Stimulated activated CD8-positive, alpha-beta memory T cell treated with anti-CD3 and anti-CD28 coated beads, Interleukin-12 subunit alpha, Interleukin-12 subunit beta, amount 100 ng/mL, for 1 hour (primary cell): ENCODE results near the gene PAPPA2.

Experiments used
- DNase-seq: peaks from one replicate; pipeline ENCODE4 v3.0.0-alpha.2; 2020; ENCODE audit warnings: low read depth

The PAPPA2 gene

DNA sequence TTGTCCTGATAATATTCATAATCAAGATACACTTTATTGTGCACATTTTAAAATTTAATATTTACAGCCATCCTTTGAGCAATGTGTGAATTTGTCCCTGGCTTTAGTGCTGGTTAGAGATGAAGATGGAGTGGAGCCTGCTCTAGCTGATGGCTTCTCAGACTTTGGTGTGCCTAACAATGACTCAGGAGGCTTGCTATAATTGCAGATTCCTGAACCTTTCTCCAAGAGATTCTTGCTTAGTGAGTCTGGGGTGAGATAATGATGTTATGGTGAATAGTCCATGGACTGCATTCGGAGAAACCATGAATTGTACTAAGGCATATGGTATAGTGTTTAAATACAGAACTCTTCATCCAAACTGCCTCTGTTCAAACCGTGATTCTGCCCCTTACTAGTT, 307.1 kb downstream of the PAPPA2 start:
- DNase-seq = no peak

DNA sequence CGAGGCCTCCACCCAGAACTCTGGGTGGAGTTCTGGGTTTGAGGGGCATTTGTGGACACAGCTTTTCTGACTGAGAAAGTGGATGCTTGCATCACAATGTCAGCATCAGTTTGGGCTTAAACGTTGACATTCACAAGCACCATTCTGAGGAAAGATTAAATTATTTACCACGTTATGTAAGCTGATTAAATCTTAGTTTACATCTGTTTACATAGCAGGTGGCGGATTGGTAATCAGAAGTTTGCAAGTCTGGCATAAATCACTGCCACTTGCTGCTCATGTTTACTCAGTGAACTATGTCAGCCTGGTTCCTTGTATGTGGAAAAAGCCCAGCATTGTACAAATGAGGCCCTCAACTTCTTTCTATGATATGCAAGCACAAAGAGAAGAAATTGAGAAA, 310.1 kb downstream of the PAPPA2 start:
- DNase-seq = no peak

DNA sequence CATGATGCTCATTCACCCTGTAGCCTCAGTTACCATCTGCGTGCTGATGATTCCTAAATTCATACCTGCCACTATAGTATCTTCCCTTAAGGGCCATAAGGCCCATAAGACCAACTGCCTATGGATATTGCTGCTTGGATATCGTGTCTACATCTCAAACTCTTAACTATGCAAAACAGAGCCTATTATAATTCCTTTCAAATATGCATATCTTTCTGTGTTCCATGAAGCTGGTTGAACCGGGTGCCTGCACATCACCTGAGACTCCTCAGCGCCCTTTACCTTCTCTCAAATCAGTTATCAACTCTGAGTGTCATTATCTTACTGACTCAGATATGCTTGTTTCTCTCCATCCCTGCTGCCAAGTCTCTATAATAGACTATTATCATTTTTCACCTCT, 311.2 kb downstream of the PAPPA2 start:
- no peak for DNase-seq

DNA sequence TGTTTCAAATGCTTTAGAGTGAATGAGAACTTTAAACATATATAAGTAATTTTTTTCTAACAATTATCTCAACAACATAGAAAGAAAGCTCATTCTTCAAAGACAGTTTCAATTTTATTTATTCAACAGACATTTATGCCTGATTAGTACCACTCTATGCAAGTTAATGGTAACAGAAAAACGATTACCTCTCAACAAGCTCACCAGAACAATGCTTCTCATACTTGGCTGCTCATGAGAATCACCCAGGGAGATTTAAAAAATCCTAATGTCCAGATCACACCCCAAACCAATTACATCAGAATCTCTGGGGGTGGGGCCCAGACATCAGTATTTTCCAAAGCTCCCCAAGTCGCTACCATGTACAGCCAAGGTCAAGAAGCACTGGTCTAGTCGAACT, 312.4 kb downstream of the PAPPA2 start:
- DNase-seq = no peak

DNA sequence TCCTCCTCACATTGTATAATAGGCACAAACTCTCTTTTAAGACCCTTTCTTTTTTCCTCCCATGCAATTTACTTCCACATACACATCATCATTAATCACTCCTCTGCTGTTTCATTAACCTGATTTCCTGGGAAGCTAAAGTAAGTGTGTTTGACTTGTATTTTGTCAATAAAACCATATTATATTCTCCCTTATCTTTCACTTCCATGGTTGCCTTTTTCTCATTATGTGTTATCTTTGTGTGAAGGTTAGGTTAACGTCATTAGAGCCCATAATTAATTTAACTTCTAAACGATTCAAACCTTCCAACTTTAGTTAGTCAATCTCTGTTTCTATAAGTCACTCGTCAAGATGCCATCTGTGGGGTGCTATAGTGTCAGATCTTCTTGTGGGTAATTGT, 313.0 kb downstream of the PAPPA2 start:
- DNase-seq = no peak

DNA sequence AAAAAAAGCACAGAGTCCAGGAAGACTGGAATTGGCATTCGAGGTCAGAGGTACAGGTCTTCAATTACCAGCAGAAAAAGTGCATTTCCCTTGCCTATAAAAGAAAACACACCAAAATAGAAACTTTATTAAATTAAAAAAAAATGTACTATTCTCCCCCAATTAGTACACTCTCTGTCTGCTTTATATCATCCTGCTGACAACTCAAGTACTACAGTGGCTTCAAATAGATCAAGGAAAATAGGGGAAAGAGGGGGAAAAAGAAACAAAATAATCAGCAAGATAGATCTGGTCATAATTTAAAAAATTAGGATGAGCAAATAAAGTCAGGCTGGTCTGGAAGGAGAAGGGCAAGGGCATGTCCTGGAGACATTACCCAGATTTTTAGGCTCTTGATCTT, 315.1 kb downstream of the PAPPA2 start:
- no peak for DNase-seq

DNA sequence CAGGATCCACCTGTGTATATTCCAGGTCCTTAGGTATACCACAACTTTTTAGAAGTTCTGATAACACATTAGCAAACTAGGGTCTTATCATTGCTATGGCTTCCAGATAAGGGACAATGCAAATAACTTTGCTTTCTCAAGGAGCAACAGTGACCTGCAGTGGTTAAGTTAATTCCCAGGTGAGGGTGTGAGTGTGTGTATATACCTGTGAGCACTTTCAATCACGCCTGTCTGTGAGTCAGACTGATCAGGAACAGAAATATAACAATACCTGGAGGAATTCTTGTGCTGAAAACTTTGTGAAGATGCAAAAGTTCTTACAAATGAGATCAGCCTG, 317.0 kb downstream of the PAPPA2 start:
- DNase-seq = no peak

DNA sequence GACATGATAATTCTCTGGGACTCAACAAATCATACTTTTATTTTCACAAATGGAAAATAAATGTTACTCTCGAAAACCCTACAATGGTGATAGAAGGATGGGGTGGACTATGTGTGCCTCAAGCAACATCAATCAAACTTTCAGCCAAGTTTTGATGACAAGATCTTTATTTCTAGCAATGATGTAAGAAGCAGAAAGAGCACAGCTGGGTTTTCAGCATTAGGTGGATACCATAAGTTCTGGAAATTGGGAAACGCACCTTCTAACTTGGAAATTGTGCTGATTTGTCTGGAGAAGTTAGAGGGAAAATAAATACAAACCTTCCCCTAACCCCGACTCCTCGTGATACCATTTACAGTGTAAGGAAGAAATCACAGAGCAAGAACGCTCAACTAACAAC, 320.3 kb downstream of the PAPPA2 start:
- DNase-seq = no peak

DNA sequence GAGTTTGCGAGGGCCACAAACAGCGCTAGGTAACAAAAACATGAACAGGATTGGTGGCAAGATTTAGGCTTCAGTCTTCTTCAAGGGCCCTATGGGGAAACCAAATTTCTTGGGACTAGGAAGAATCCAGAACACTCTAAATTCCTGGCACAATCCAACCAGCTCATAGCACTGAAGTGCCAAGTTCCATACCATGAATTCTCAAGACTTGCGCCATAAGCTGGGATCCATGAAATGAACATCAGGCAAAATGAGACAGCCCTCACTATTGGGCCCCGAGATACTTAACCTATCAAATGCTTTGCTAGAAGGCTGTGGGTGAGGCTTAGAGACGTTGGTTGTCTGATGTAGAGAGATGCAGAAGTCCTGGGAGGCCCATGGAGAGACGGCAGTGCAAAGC, 322.1 kb downstream of the PAPPA2 start:
- no peak for DNase-seq

DNA sequence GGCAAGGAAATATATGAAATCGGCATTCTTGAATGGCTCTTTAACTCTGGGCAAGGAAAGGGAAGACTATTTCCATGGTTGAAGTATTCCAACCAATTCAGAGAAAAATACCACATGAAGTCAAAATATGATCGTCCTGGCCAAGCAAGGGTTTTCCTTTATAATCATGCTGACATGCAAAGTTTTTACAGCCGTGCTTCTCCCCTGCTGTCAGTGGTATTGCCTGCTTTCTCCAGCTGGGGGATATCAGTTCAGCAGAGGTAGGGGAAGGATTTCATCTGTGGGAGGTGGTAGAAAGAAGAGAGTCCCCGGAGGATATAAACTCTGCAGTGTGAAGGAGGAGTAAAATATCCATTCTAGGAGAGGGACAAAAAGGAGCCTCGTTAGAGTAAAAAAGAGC, 322.8 kb downstream of the PAPPA2 start:
- no peak for DNase-seq

DNA sequence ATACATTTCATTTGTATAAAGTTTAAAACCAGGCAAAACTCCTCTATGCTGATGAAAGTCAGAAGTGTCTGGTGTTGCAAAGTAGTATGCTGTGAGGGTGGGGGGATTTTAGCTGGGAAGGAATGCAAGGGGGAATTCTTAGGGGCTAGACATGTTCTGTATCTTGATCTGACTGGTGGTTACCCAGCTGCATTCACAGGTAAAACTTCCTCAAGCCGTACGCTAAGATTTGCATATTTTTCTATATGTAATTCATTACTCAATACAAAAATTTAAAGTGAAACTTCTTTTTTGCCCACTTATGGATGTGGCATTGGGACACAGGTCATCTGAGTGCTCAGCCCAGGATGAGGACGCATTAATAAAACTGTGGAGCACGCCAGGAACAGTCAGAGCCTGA, 323.3 kb downstream of the PAPPA2 start:
- DNase-seq = no peak

DNA sequence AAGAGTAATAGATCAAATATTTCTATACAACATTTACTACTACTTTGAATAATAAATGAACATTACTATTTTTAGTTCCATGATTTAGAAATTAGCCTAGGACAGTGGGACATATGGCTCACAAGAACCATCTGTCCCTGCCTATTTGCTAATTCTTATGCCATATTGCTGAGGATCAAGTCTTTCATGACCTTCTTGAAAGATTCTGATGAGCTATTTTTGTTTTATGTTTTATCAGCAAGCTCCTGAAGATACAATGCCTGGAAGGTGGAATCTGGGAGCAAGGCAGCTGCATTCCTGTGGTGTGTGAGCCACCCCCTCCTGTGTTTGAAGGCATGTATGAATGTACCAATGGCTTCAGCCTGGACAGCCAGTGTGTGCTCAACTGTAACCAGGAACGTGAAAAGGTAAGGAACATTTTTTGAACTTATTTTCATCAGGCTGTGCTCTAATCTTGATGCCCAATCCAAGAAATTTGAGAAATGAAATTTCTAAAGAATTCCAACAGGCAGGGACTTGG, 326.7 kb downstream of the PAPPA2 start:
- no peak for DNase-seq

DNA sequence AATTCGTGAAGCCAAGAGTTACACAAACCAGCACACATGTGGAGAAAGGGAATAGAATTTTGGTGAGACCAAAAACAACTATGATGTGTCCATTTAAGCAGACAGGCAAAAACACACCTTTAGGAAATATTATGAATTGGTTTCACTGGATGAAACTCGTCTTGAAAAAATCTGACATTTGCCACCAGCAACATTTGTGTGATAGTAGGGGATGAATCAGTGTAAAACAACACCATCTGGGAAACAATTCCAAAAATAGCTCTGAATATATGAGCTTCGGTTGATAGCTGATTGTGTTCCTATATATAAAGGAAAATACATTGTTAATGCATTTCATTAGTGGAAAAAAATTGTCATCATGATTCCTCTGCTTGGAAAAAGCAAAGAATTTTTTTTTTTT, 327.8 kb downstream of the PAPPA2 start:
- DNase-seq = no peak

DNA sequence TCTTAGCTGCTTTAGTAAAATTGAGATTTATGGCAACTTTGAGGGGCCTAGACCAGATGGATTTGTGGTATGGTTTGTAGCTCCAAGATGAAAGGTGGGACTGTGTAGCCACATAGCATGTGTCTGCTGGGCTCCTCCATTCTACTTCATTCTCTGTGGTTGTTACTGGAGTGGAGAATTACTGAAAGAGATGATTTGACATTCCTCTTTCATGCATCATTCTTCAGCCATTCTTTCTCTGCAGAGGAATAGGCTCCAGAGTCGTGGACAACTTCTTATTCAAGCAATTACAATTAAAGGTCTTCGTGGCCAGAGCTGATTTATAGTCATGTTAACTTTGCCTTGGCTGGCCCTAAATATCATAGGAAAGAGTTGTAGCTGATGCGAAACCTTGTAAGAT, 328.9 kb downstream of the PAPPA2 start:
- DNase-seq = no peak

DNA sequence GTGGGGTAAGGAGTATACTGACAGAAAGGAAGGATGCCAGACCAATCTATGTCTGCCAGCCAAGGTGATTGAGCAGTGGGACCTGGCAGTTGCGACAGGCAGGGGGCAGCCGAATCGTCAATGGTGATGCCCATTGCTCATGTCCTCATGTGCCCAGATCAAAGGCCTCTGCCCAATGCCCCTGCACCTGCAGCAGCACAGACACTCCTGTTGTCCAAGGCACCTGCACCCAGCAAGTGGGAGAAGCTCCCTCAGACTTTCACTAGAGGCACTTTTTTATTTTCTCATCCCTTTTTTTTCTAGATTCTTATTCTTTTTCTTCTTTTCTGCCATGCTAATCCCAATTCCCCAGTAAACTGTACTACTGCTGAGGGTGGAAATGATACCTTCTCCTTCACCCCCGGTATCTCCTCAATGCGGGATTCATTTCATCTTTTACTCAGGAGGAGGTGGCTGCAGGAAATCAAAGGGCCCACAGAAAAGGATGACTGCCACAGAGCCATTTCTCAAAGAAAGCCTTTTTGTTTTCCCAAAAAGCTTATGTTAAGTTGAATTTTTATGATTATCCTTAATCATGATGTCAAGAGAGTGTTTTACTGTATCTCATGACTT, 332.0 kb downstream of the PAPPA2 start:
- no peak for DNase-seq

DNA sequence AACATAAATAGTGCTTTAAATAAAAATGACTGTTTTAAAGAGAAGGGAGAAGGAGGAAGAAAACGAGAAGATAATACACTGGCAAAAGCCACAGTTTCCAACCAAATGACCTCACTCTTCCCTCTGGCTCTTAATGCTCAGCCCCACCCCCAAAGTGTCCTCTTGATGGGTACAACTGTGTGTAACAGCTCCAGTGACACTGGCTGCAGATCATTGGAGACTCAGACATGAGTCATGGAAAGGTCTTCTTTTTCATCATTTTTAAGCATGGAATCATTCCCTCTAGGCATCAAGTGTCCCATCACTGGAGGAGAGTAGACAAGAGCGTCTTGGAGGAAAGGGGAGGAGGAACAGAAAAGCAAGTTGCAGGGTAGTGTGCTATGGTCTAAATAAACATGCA, 333.0 kb downstream of the PAPPA2 start:
- DNase-seq = no peak

DNA sequence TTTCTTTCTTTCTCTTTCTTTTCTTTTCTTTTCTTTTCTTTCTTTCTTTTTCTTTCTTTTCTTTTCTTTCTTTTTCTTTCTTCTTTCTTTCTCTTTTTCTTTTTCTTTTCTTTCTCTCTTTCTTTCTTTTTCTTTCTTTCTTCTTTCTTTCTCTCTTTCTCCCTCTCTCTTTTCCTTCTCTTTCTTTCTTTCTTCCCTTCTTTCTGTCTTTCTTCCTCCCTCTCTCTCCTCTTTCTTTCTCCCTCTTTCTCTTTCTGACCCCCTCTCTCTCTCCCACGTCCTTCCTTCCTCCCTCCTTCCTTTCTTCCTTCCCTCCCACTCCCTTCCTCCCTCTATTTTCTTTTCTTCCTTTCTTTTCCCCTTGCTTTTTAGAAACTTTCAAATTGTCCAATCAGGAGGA, 333.6 kb downstream of the PAPPA2 start:
- no peak for DNase-seq

DNA sequence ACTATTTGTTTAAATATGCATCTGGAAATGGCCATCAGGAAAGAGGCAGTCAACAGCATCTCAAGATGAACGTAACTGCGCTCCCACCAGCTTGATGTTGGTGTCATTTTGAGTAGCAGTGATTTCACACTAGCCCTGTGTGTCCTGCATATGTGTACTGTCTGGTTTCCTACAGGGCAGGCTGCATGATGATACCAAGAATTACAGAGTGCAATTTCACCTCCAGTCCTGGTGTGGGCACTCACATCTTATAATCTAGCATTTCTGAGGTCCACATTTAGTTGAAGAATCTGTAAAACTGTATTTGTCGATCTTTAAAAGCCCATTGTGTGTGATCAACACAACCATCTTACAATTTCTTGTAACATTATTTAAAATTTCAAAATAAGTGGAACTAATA, 336.4 kb downstream of the PAPPA2 start:
- no peak for DNase-seq

DNA sequence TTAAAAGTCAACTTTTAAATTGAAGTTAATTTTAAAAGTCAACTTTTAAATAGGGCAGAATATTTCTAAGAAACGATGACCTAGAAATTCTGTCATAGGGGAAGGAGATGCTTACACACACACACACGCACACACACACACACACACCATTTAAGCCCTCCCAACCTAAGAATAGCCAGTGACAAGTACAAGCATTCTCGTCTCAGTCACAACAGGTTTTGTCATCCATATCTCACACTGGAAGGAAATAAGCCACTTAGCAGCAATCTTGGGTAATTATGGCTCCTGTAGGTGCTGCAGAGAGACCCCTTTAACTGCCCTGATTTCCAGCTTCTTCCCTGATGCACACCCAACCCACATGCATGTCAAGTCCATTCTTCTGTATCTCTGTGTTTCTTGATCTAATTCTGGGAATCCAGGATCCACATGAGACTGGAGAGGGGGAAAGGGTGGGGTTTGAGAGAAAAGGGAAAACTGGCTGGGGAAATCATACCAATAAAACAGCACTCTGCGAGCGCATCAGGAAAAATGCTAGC, 338.1 kb downstream of the PAPPA2 start:
- DNase-seq = no peak

DNA sequence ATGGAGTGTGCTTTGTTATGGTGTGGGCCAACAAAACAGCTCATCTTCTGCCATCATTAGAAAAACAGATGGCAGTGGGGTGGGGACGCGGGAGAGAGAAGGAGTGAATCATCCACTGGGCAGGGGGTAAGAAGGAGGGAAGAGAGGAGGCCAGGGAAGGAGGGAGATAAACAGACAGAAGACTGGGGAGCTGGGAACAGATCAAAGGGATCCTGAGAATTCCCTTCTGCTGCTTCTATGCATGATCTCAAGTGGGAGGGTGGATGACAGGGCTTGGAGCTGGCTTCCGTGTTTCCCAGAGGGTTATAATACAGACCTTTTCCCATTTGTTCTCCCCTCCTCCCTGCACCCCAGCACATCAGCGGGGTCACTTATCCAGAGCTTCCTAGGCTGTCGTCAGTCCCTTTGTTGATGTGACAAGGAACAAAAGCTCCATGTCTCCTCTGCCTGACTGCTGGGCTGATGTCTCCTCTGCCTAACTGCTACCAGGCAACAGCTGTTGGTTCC, 338.6 kb downstream of the PAPPA2 start:
- DNase-seq = no peak

DNA sequence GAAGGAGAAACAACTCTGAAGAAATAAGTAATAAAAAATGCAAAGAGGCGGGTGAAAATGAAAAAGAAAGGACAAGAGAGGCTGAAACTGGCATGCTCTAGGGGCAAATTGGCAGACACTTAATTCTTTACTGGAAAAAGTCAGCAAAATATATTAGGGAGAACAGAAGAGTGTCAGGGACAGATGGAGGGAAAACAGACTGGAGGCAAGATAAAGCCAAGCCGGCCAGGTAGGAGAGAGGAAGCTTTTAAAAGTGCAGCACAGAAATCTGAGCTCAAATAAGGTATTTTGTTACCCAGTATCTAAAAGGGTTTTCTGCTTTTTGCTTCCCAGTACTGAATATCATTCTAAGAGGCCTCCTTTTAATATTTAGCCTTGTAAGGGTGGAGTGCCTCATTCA, 339.3 kb downstream of the PAPPA2 start:
- DNase-seq = no peak

DNA sequence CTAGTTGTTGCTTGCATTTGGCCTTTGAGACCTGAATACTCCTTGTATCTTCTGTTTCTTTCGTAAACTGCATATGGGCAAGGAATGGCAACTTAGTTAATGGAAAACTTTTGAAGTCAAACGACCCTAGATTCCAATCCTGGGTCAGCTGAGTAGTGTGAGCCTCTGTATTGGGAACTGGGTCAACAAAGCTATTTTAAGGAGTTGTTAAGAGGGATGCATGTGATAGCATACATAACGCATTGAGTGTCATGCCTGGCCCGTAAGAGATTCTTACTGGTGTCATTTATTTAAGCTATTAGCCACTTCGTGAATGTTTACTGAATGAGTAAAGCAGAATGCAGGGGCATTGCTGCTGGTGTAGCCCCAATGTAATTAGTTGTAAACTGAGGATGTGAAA, 340.1 kb downstream of the PAPPA2 start:
- no peak for DNase-seq

DNA sequence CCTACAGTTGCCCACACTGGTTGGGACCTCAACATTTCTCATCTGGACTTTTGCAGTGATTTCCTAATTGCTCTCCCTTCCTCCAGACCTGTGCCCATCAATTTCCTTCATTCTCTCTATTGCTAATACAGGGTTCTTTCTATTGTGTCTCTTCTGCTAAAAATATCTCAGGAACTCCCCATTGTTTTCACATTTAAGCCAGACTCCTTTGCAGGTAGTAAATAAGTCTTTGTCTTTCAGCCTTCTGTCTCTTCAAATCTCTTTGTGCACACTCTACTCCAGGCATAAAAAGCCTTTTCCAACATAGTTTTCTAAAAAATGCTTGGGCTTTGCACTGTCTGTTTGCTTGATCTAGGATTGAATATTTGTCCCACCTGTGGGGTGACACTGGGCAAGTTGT, 340.6 kb downstream of the PAPPA2 start:
- no peak for DNase-seq

DNA sequence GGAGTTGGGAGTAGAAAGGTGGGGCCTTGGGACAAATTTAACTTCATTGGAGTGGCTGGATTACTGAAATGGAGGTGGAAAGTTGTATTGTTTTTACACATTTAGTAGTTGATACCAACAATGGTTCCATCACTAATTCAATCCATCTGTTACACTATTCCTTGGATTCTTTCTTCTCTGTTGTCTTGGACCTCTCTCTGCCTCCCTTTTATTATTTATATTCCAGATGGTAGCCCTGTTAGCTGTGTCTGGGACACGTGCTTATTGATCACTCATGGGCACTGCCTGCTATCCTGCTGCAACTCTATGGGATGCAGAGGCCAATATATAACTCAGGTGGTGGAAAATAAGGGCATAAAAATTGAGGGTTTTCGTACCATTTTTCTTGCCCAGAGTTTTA, 346.3 kb downstream of the PAPPA2 start:
- no peak for DNase-seq
